BE2C (cell line): ENCODE measurements around the gene AHNAK.

Experiments used
- DNase-seq: peaks from one replicate; pipeline ENCODE4 v3.0.0-alpha.2; 2020
- H3K27me3 ChIP-seq: fragments of 250-450 bp; sonication (Bioruptor Pico); 2 replicates; pipeline ENCODE4 v1.5.1; 2020; ENCODE audit warnings: mild to moderate bottlenecking
- H3K36me3 ChIP-seq: fragments of 250-450 bp; sonication (Bioruptor Pico); 2 replicates; pipeline ENCODE4 v1.5.1; 2020; ENCODE audit warnings: mild to moderate bottlenecking
- H3K4me1 ChIP-seq: fragments of 250-450 bp; sonication (Bioruptor Pico); 2 replicates; pipeline ENCODE4 v1.5.1; 2020
- H3K4me3 ChIP-seq: 2 replicates; pipeline ENCODE4 v1.5.1; 2011; ENCODE audit warnings: low read depth, low read length
- H3K9me3 ChIP-seq: fragments of 250-450 bp; sonication (Bioruptor Pico); 2 replicates; pipeline ENCODE4 v1.5.1; 2020
- TF ChIP-seq, protein P1 (sequence below): IDR thresholded peaks from 2 replicates; pipeline ENCODE4 v1.5.1; 2012; ENCODE audit warnings: mild to moderate bottlenecking, low read depth, low read length

Gene AHNAK

DNA sequence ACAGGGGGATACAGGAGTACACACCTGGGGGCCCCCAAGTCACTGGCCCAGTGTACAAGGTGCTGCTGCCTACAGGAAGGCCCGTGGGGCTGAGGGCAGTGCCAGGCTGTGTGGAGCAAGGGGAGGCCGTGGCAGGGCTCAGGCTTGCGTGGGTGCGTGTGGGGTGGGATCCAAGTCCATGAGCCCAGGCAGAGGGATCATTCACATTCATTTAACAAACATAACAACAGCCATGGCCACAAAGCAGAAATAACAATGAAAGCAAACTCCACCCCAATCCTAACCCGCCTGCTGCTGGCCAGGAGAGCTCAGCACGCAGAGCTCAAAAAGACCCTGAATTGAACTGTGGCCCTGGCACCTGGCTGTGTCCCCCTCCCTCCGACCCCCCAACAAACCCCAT is 144.8 kb downstream of the AHNAK start:
- Histone ChIP-seq H3K9me3 (no peaks in the 10 kb centered on the region), H3K27me3 (no peaks in the 10 kb centered on the region), H3K4me1 (peaks cover 9% of the 10 kb centered on the region), H3K4me3 (no peak overlapping the region), H3K36me3 (no peaks in the 10 kb centered on the region)
- DNase-seq = no peak
- TF ChIP-seq, protein P1, sequence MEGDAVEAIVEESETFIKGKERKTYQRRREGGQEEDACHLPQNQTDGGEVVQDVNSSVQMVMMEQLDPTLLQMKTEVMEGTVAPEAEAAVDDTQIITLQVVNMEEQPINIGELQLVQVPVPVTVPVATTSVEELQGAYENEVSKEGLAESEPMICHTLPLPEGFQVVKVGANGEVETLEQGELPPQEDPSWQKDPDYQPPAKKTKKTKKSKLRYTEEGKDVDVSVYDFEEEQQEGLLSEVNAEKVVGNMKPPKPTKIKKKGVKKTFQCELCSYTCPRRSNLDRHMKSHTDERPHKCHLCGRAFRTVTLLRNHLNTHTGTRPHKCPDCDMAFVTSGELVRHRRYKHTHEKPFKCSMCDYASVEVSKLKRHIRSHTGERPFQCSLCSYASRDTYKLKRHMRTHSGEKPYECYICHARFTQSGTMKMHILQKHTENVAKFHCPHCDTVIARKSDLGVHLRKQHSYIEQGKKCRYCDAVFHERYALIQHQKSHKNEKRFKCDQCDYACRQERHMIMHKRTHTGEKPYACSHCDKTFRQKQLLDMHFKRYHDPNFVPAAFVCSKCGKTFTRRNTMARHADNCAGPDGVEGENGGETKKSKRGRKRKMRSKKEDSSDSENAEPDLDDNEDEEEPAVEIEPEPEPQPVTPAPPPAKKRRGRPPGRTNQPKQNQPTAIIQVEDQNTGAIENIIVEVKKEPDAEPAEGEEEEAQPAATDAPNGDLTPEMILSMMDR = no peak

DNA sequence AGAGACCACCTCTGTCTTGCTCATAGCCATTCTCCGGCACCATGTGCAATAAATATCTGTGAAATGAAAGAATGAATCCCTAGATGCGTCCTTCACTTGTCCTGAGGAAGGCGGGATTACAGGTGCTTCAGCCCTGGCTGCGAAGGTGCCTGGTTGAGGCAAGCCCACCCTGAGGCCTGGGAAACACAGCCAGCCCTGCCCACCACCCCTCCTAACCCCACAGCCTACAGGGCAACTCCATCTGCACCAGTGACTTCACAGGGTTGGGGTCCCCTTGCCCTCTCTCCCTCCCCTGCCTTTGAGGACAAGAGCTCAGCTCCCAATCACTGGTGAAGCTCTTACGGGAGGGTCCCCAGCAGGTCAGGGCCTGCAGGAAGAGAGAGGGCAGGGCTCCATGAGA is 145.2 kb downstream of the AHNAK start:
- Histone ChIP-seq H3K27me3 (no peaks in the 10 kb centered on the region), H3K9me3 (no peaks in the 10 kb centered on the region), H3K4me1 (peaks cover 9% of the 10 kb centered on the region), H3K4me3 (no peak overlapping the region), H3K36me3 (no peaks in the 10 kb centered on the region)
- TF ChIP-seq, protein P1 = no peak
- no peak for DNase-seq

DNA sequence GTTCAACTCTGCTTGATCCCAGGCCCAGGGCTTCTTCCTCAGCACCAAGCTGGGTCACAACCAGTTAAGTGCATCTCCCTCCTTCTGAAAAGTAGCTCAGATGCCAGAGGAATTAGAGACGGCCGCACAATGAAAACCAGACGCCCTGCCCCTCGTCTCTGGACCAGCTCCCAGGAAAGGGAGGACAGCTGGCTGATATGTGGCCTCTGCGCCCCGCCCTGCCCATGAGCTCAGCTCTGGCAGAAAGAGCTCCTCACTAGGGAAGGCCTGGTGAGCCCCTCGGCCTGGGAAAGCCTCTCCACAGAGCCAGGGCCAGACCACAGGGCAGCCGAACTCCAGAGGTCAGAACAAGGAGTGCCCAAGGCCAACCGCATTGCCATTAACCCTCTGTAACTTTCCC is 145.8 kb downstream of the AHNAK start:
- Histone ChIP-seq H3K27me3 (no peaks in the 10 kb centered on the region), H3K36me3 (no peaks in the 10 kb centered on the region), H3K4me3 (no peak overlapping the region), H3K9me3 (no peaks in the 10 kb centered on the region), H3K4me1 (peaks cover 9% of the 10 kb centered on the region)
- TF ChIP-seq, protein P1 = no peak
- DNase-seq = peak; percentile 79

DNA sequence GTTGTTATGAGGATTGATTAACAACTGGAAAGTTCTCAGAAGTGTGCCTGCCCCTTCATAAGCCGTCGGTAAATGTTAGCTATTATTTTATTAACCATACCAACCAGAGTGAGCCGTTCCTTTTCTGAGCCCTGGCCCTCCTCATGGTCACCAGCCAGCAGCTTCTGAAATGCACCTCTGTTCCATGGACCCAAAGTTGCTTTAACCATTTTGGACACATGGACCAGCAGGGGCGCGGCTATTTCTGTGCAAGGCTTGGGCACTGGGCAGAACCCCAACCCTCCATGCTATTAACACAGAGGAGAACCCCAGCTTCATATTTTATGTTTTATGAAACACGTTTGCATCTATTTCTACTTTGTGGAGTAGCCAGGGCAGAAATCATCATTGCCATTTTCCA is 146.3 kb downstream of the AHNAK start:
- no peak for DNase-seq
- Histone ChIP-seq H3K36me3 (no peaks in the 10 kb centered on the region), H3K4me3 (no peak overlapping the region), H3K4me1 (peaks cover 9% of the 10 kb centered on the region), H3K27me3 (no peaks in the 10 kb centered on the region), H3K9me3 (no peaks in the 10 kb centered on the region)
- TF ChIP-seq, protein P1 = no peak

DNA sequence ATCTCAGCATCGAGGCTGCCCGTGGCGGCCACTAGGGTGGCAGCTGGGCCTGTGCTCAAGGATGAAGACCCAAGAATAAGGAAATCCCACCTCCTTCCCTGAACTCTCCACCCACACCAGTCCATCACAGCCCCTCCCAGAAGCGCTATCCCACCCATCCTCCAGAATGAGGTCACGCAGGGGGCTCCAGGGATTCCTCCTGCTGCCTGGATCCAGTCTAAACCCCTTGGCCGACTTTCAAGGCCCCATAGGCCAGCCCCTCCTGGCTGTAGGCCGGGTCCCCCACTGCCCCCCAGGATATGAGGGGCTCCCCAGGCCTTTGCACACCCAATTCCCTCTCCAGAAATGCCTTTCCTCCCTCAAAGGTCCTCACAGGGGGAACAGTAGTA is 146.7 kb downstream of the AHNAK start:
- no peak for DNase-seq
- Histone ChIP-seq H3K27me3 (no peaks in the 10 kb centered on the region), H3K9me3 (no peaks in the 10 kb centered on the region), H3K36me3 (no peaks in the 10 kb centered on the region), H3K4me3 (no peak overlapping the region), H3K4me1 (peaks cover 9% of the 10 kb centered on the region)
- TF ChIP-seq, protein P1 = no peak

DNA sequence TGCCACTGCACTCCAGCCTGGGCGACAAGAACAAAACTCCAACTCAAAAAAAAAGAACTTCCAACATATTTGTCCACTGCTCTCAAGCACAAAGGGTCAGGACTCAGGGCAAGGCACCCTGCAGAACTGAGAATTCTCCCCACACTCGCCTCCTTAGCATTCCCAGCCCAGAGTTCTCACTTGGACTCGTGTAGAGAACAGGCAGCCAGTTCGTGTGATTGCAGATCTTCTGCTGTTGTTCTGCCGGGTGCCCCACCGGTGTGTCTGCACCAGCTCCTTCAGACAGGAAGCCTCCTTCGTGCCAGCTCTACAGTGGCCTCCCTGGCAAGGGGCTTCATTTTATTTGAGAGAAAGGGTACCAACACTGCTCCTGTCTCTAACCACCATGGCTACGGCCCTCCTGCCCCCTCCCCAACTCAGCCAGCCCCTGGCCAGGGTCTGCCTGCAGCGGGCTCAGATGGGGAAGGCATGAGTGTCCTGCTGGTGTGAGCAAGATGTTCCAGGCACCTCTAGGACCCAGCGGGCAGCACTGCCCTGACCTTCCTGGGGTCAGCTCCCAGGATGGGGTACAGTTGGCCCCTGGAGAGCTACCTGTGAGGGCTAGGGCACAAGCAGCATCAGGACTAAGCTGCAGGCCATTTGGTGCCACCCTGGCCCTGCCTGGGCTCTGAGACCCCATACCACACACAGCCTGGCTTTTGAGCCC is 147.3 kb downstream of the AHNAK start:
- no peaks in the 10 kb centered on the region for H3K36me3 ChIP-seq
- no peak for DNase-seq
- H3K9me3 ChIP-seq = no peaks in the 10 kb centered on the region
- TF ChIP-seq, protein P1 = no peak
- H3K4me3 ChIP-seq = no peak overlapping the region
- no peaks in the 10 kb centered on the region for H3K27me3 ChIP-seq
- H3K4me1 ChIP-seq = peaks cover 9% of the 10 kb centered on the region
